Measurements from ENCODE around the gene DUSP22.

GRCh38 chr6:318243-318890 is 26.1 kb downstream of the DUSP22 start:
- TF ChIP-seq, protein P1, sequence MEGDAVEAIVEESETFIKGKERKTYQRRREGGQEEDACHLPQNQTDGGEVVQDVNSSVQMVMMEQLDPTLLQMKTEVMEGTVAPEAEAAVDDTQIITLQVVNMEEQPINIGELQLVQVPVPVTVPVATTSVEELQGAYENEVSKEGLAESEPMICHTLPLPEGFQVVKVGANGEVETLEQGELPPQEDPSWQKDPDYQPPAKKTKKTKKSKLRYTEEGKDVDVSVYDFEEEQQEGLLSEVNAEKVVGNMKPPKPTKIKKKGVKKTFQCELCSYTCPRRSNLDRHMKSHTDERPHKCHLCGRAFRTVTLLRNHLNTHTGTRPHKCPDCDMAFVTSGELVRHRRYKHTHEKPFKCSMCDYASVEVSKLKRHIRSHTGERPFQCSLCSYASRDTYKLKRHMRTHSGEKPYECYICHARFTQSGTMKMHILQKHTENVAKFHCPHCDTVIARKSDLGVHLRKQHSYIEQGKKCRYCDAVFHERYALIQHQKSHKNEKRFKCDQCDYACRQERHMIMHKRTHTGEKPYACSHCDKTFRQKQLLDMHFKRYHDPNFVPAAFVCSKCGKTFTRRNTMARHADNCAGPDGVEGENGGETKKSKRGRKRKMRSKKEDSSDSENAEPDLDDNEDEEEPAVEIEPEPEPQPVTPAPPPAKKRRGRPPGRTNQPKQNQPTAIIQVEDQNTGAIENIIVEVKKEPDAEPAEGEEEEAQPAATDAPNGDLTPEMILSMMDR (IDR thresholded peaks at IDR 0.05; ENCODE audit: poor library complexity) = no peak
- TF ChIP-seq EZH2phosphoT487 (IDR thresholded peaks at IDR 0.05; ENCODE audit: low read depth, severe bottlenecking, unreplicated experiment) = no peak

All from hepatocyte (in vitro differentiated cells).